Measurements from ENCODE around the gene VAPA. TPM values are rescaled to one million over a fixed set of nuclear protein-coding genes. Genes with fewer than 3 reads are reported as not detected.

VAPA gene
- total and polyA plus RNA-seq, 5 donors from 2014 or later: 163 to 286 (median 262) TPM

GRCh38 chr18:9947248-9947647, 33.4 kb downstream of the VAPA start:
- H3K4me3 Mint-ChIP-seq: no peak overlapping the region
- no peak overlapping the region for H3K4me3 ChIP-seq (ENCODE audit: low read depth, low read length)
- no peaks in the 10 kb centered on the region for H3K27me3 Mint-ChIP-seq
- H3K36me3 Mint-ChIP-seq: peaks cover 45% of the 10 kb centered on the region
- ATAC-seq (ENCODE audit: low read depth in 2 of 2) (no peak), DNase-seq (no peak)
- no peaks in the 10 kb centered on the region for H3K9me3 ChIP-seq (ENCODE audit: control insufficient read depth in 2 of 2, low read length in 2 of 2)
- H3K4me1 Mint-ChIP-seq: peaks cover 0 to 12% (median 7%) of the 10 kb centered on the region in 4 donors
- no peaks in the 10 kb centered on the region for H3K4me1 ChIP-seq (ENCODE audit: control insufficient read depth, insufficient read depth, low read length, poor library complexity, severe bottlenecking)
- H3K9me3 Mint-ChIP-seq: no peaks in the 10 kb centered on the region
- H3K27ac ChIP-seq (ENCODE audit: insufficient read depth, low read length, poor library complexity, severe bottlenecking): peak overlapping the region; percentile 10
- peaks cover 64% of the 10 kb centered on the region for H3K36me3 ChIP-seq (ENCODE audit: control insufficient read depth, insufficient read depth, low read length)
- peak overlapping the region in 1 of 3 donors; percentile 20 for H3K27ac Mint-ChIP-seq
- H3K27me3 ChIP-seq (ENCODE audit: control insufficient read depth, insufficient read depth, low read length): no peaks in the 10 kb centered on the region

DNA sequence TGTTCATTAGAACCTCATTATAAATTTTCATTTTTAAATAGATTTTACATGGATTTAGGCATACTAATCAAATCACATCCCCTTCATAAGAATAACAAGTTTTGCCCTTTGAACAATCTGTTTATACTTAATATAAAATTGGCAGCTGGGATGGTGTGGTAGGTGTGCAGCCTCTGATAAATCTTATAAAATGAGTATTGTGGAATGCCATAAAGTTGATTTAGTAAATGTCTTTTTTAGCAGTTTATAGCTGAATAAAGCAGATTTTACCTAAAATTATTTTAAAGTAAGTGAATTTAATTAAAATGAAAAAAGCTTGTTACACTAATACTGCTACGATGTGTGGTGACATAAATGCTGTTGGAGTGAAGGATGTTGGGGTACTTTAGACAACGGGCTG, 35.5 kb downstream of the VAPA start:
- peaks cover 72% of the 10 kb centered on the region for H3K36me3 ChIP-seq (ENCODE audit: control insufficient read depth, insufficient read depth, low read length)

GRCh38 chr18:9949861-9950260, 36.0 kb downstream of the VAPA start:
- Mint-ChIP-seq H3K27me3 (no peaks in the 10 kb centered on the region), H3K4me3 (no peak overlapping the region), H3K9me3 (no peaks in the 10 kb centered on the region), H3K27ac (no peak overlapping the region), H3K4me1 (peaks cover 0 to 12% (median 5%) of the 10 kb centered on the region in 4 donors), H3K36me3 (peaks cover 44% of the 10 kb centered on the region)
- Histone ChIP-seq H3K27ac (ENCODE audit: insufficient read depth, low read length, poor library complexity, severe bottlenecking) (no peak overlapping the region), H3K36me3 (ENCODE audit: control insufficient read depth, insufficient read depth, low read length) (peaks cover 70% of the 10 kb centered on the region), H3K27me3 (ENCODE audit: control insufficient read depth, insufficient read depth, low read length) (no peaks in the 10 kb centered on the region), H3K9me3 (ENCODE audit: control insufficient read depth in 2 of 2, low read length in 2 of 2) (no peaks in the 10 kb centered on the region), H3K4me1 (ENCODE audit: control insufficient read depth, insufficient read depth, low read length, poor library complexity, severe bottlenecking) (no peaks in the 10 kb centered on the region), H3K4me3 (ENCODE audit: low read depth, low read length) (no peak overlapping the region)
- ATAC-seq (ENCODE audit: low read depth in 2 of 2): no peak
- no peak for DNase-seq

More for the DNA sequence above, 35.5 kb downstream of the VAPA start:
- H3K27me3 ChIP-seq (ENCODE audit: control insufficient read depth, insufficient read depth, low read length): no peaks in the 10 kb centered on the region
- H3K4me3 ChIP-seq (ENCODE audit: low read depth, low read length): no peak overlapping the region
- Mint-ChIP-seq H3K9me3 (no peaks in the 10 kb centered on the region), H3K27me3 (no peaks in the 10 kb centered on the region), H3K36me3 (peaks cover 48% of the 10 kb centered on the region), H3K27ac (no peak overlapping the region), H3K4me3 (no peak overlapping the region), H3K4me1 (peaks cover 0 to 12% (median 5%) of the 10 kb centered on the region in 4 donors)
- no peaks in the 10 kb centered on the region for H3K4me1 ChIP-seq (ENCODE audit: control insufficient read depth, insufficient read depth, low read length, poor library complexity, severe bottlenecking)
- no peak for DNase-seq
- H3K27ac ChIP-seq (ENCODE audit: insufficient read depth, low read length, poor library complexity, severe bottlenecking): no peak overlapping the region
- ATAC-seq (ENCODE audit: low read depth in 2 of 2): no peak
- H3K9me3 ChIP-seq (ENCODE audit: control insufficient read depth in 2 of 2, low read length in 2 of 2): no peaks in the 10 kb centered on the region

DNA sequence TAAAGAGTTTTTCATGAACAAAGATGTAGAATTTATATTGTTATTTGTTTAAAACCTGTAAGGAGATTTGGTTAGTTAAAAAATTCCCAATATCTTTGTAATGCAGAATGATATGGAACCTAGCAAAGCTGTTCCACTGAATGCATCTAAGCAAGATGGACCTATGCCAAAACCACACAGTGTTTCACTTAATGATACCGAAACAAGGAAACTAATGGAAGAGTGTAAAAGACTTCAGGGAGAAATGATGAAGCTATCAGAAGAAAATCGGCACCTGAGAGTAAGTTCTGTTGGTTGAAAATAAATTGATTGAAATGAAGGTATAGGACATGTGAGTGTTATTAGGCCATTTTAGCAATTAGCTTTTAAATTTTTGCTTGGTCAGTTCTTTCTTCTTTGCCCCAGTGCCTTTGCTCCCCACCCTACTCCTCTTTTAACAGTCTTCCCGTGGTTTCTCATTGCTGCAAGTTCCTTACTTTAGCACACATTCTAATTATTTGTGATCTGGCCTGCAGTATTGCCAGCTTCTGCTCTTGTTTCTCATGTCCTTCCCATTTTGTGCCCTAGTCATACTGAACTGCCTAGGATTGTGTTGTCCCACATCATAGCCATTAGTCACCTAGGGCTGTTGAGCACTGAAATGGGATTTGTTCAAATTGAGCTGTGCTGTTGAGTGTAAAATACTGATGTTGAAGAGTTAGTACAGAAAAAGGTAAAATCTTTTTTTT, 36.6 kb downstream of the VAPA start:
- no peaks in the 10 kb centered on the region for H3K27me3 Mint-ChIP-seq
- peaks cover 0 to 12% (median 5%) of the 10 kb centered on the region in 4 donors for H3K4me1 Mint-ChIP-seq
- peak overlapping the region in 1 of 3 donors; percentile 11 for H3K27ac Mint-ChIP-seq
- H3K9me3 ChIP-seq (ENCODE audit: control insufficient read depth in 2 of 2, low read length in 2 of 2): no peaks in the 10 kb centered on the region
- peaks cover 72% of the 10 kb centered on the region for H3K36me3 ChIP-seq (ENCODE audit: control insufficient read depth, insufficient read depth, low read length)
- no peaks in the 10 kb centered on the region for H3K27me3 ChIP-seq (ENCODE audit: control insufficient read depth, insufficient read depth, low read length)
- H3K4me1 ChIP-seq (ENCODE audit: control insufficient read depth, insufficient read depth, low read length, poor library complexity, severe bottlenecking): no peaks in the 10 kb centered on the region
- H3K4me3 ChIP-seq (ENCODE audit: low read depth, low read length): no peak overlapping the region
- no peak for DNase-seq
- H3K4me3 Mint-ChIP-seq: no peak overlapping the region
- no peak overlapping the region for H3K27ac ChIP-seq (ENCODE audit: insufficient read depth, low read length, poor library complexity, severe bottlenecking)
- peaks cover 41% of the 10 kb centered on the region for H3K36me3 Mint-ChIP-seq
- no peak for ATAC-seq (ENCODE audit: low read depth in 2 of 2)
- no peaks in the 10 kb centered on the region for H3K9me3 Mint-ChIP-seq

GRCh38 chr18:9951022-9951859, 37.4 kb downstream of the VAPA start:
- Histone ChIP-seq H3K36me3 (ENCODE audit: control insufficient read depth, insufficient read depth, low read length) (peaks cover 67% of the 10 kb centered on the region), H3K27ac (ENCODE audit: insufficient read depth, low read length, poor library complexity, severe bottlenecking) (no peak overlapping the region), H3K9me3 (ENCODE audit: control insufficient read depth in 2 of 2, low read length in 2 of 2) (no peaks in the 10 kb centered on the region), H3K4me1 (ENCODE audit: control insufficient read depth, insufficient read depth, low read length, poor library complexity, severe bottlenecking) (no peaks in the 10 kb centered on the region), H3K4me3 (ENCODE audit: low read depth, low read length) (no peak overlapping the region), H3K27me3 (ENCODE audit: control insufficient read depth, insufficient read depth, low read length) (no peaks in the 10 kb centered on the region)
- no peak overlapping the region for H3K4me3 Mint-ChIP-seq
- no peaks in the 10 kb centered on the region for H3K27me3 Mint-ChIP-seq
- no peaks in the 10 kb centered on the region for H3K9me3 Mint-ChIP-seq
- DNase-seq (peak in 2 of 3 donors; percentile 16 to 61), ATAC-seq (ENCODE audit: low read depth in 2 of 2) (peak in 1 of 2 donors; percentile 34)
- peaks cover 0 to 12% (median 6%) of the 10 kb centered on the region in 4 donors for H3K4me1 Mint-ChIP-seq
- H3K36me3 Mint-ChIP-seq: peaks cover 35% of the 10 kb centered on the region
- H3K27ac Mint-ChIP-seq: peak overlapping the region in 1 of 3 donors; percentile 31

- DNase-seq (no peak), ATAC-seq (ENCODE audit: low read depth in 2 of 2) (no peak)
- Histone ChIP-seq H3K27me3 (ENCODE audit: control insufficient read depth, insufficient read depth, low read length) (no peaks in the 10 kb centered on the region), H3K27ac (ENCODE audit: insufficient read depth, low read length, poor library complexity, severe bottlenecking) (no peak overlapping the region), H3K4me1 (ENCODE audit: control insufficient read depth, insufficient read depth, low read length, poor library complexity, severe bottlenecking) (no peaks in the 10 kb centered on the region), H3K4me3 (ENCODE audit: low read depth, low read length) (no peak overlapping the region), H3K9me3 (ENCODE audit: control insufficient read depth in 2 of 2, low read length in 2 of 2) (no peaks in the 10 kb centered on the region), H3K36me3 (ENCODE audit: control insufficient read depth, insufficient read depth, low read length) (peaks cover 53% of the 10 kb centered on the region)
- Mint-ChIP-seq H3K4me1 (peaks cover 0 to 12% (median 6%) of the 10 kb centered on the region in 4 donors), H3K9me3 (no peaks in the 10 kb centered on the region), H3K4me3 (no peak overlapping the region), H3K27me3 (no peaks in the 10 kb centered on the region), H3K27ac (peak overlapping the region in 1 of 3 donors; percentile 24), H3K36me3 (peaks cover 32% of the 10 kb centered on the region)
Measured at GRCh38 chr18:9952633-9953416, 39.0 kb downstream of the VAPA start.

DNA sequence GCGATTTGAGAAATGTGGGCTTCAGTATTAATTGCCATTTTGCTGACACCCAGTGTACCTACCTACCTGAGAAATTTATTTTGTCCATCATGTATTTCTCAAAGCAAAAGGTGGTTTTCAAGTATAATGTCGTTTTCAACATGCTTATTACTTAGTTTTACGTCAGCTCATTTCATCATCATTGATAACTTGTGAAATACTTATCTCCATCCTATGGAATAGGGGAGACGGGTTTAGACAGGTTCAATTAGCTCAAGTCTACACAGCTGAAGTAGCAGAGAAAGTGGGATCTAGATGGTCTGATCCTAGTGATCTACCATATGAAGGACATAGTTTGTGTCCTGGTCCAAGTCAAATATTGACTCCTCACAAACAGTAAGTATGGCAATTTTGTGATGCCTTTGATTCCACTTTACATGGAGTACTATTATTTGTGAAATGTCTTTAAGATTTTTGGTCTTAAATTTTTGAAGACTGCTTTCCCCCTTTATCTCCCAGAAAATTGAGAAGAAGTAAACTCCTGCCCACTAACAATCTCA, 45.1 kb downstream of the VAPA start:
- Histone ChIP-seq H3K27me3 (ENCODE audit: control insufficient read depth, insufficient read depth, low read length) (no peaks in the 10 kb centered on the region), H3K36me3 (ENCODE audit: control insufficient read depth, insufficient read depth, low read length) (peaks cover 15% of the 10 kb centered on the region), H3K4me1 (ENCODE audit: control insufficient read depth, insufficient read depth, low read length, poor library complexity, severe bottlenecking) (no peaks in the 10 kb centered on the region), H3K4me3 (ENCODE audit: low read depth, low read length) (no peak overlapping the region), H3K9me3 (ENCODE audit: control insufficient read depth in 2 of 2, low read length in 2 of 2) (no peaks in the 10 kb centered on the region), H3K27ac (ENCODE audit: insufficient read depth, low read length, poor library complexity, severe bottlenecking) (no peak overlapping the region)
- ATAC-seq (ENCODE audit: low read depth in 2 of 2) (no peak), DNase-seq (no peak)
- H3K9me3 Mint-ChIP-seq: no peaks in the 10 kb centered on the region
- H3K27ac Mint-ChIP-seq: no peak overlapping the region
- H3K4me3 Mint-ChIP-seq: no peak overlapping the region
- peaks cover 5 to 19% (median 8%) of the 10 kb centered on the region in 4 donors for H3K4me1 Mint-ChIP-seq
- no peaks in the 10 kb centered on the region for H3K27me3 Mint-ChIP-seq
- H3K36me3 Mint-ChIP-seq: peaks cover 3% of the 10 kb centered on the region

Measured in CD4-positive, CD25-positive, alpha-beta regulatory T cell (primary cell).